Pancreas (tissue), 10 donors: ENCODE measurements around the gene ATPAF2. TPM values are rescaled to one million over a fixed set of nuclear protein-coding genes. Genes with fewer than 3 reads are reported as not detected.

Experiments used
- ATAC-seq, 4 donors: fragments of 200-7000 bp; cut with Tn5 transposase; one replicate each; pipeline versions ENCODE4 v1.8.0 to v1.9.1; 2020; ENCODE audit warnings: mild to moderate bottlenecking in 4 of 4, moderate library complexity in 4 of 4
- DNase-seq, 6 donors: peaks; one replicate each; pipeline ENCODE4 v3.0.0-alpha.2; 2020
- FAIRE-seq: peaks from 2 replicates; lab custom pipeline; 2012; peaks lifted over from hg19 to GRCh38; lab: Jason Lieb, UNC
- H3K27ac ChIP-seq, 4 donors: fragments of 200-600 bp; sonication (generic); 1 replicate in 3 of 4; 2 replicates in 1 of 4; pipeline versions ENCODE4 v1.5.0 to v1.8.0; 2020
- H3K27me3 ChIP-seq, 4 donors: fragments of 200-600 bp; one replicate each; pipeline ENCODE4 v1.8.0; 2021
- H3K36me3 ChIP-seq, 3 donors: fragments of 200-600 bp; sonication (generic) in 1 of 3; one replicate each; pipeline versions ENCODE4 v1.5.0 to v1.8.0; 2020 to 2021
- H3K4me1 ChIP-seq, 3 donors: fragments of 200-600 bp; one replicate each; pipeline ENCODE4 v1.8.0; 2021
- H3K4me3 ChIP-seq, 4 donors: fragments of 200-600 bp; sonication (generic) in 2 of 4; one replicate each; pipeline versions ENCODE4 v1.5.0 to v1.8.0; 2020 to 2021
- H3K9me3 ChIP-seq, 4 donors: fragments of 200-600 bp; one replicate each; pipeline ENCODE4 v1.8.0; 2021
- WGBS, 2 donors: extraction: QIAGEN DNeasy Blood & Tissue Kit; methylation state at CpG; one replicate each; pipeline ENCODE4 v1.1.7; 2013; 5-methylcytosine and 5-hydroxymethylcytosine counted together
- intact Hi-C, 3 donors: fragments of 100-400 bp; cut with DNase I; formaldehyde crosslinking; loops; one replicate each; pipeline versions ENCODE4 v1.11.1 to v1.14.2; 2022
- polyA plus RNA-seq, 2 donors: library from polyadenylated mRNA; stranded (reverse); fragments of 200-250 nt; gene quantifications; one replicate each; pipeline ENCODE4 v1.2.3, GENCODE V29; 2013
- total RNA-seq, 6 donors: library from RNA; stranded (reverse); fragmentation: NEBNext Ultra II Directional in 4 of 6; extraction: Animal tissue kit (Norgen Biotek cat#: 25700) in 4 of 6; gene quantifications; one replicate each; pipeline versions ENCODE4 v1.2.1 to v1.2.4, GENCODE V29; 2021 to 2023
- TF ChIP-seq, protein P1 (sequence below), 4 donors: fragments of 200-600 bp; sonication (generic) in 3 of 4; IDR thresholded peaks; one replicate each; pipeline versions ENCODE4 v1.5.0 to v1.8.0; 2021; ENCODE audit warnings: antibody characterized with exemption in 4 of 4
- donor health status: healthy with polysubstance abuse.
- donor health status: DM: no; HTN: no; CAD: no; lungs with moderate emphysema.
- donor health status: DM: no; HTN: no; CAD: no.
- donor health status: control.
- donor health status: control.
- donor health status: Bipolar disorder and iron deficiency.
- donor health status: DM: yes; HTN: yes; CAD: no.
- donor health status: DM: no; HTN: no; CAD: no.
- donor health status: DM: no; HTN: no; CAD: no.
- donor health status: DM: yes; HTN: yes; CAD: no.

The ATPAF2 gene
- total and polyA plus RNA-seq, 8 donors: 7.3 to 18.4 (median 12.1) TPM

DNA sequence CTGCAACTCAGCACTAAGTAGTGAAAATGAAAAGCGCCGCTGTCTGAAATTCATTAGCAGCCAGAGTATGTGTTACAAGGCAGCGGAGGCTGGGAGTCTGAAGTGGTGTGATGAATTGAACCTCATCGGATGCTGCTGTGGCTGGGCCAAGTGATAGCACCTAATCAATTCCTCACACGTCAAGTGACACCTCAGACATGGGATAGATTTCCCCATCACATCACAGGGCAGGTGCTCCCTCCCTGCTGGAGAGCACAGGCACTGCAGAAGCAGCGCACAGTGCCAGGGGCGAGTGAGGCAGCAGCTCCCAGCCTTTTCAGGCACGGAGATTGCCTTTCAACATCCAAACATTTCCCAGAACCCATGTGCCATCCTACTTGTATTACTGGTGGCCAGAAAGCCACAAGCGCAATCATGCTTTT lies 34.1 kb downstream of the ATPAF2 start:
- H3K4me1 ChIP-seq: no peaks in the 10 kb centered on the region
- no peaks in the 10 kb centered on the region for H3K27me3 ChIP-seq
- H3K27ac ChIP-seq: no peak overlapping the region
- no peak for ATAC-seq
- no peak for DNase-seq
- TF ChIP-seq, protein P1, sequence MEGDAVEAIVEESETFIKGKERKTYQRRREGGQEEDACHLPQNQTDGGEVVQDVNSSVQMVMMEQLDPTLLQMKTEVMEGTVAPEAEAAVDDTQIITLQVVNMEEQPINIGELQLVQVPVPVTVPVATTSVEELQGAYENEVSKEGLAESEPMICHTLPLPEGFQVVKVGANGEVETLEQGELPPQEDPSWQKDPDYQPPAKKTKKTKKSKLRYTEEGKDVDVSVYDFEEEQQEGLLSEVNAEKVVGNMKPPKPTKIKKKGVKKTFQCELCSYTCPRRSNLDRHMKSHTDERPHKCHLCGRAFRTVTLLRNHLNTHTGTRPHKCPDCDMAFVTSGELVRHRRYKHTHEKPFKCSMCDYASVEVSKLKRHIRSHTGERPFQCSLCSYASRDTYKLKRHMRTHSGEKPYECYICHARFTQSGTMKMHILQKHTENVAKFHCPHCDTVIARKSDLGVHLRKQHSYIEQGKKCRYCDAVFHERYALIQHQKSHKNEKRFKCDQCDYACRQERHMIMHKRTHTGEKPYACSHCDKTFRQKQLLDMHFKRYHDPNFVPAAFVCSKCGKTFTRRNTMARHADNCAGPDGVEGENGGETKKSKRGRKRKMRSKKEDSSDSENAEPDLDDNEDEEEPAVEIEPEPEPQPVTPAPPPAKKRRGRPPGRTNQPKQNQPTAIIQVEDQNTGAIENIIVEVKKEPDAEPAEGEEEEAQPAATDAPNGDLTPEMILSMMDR (IDR thresholded peaks at IDR 0.05): no peak
- no peak overlapping the region for H3K4me3 ChIP-seq
- H3K9me3 ChIP-seq: no peaks in the 10 kb centered on the region
- FAIRE-seq: no peak
- 85 to 90% methylated on average over 9 of the region's 9 CpGs for WGBS, 2 donors
- intact Hi-C loops: no loop called here
- no peaks in the 10 kb centered on the region for H3K36me3 ChIP-seq

DNA sequence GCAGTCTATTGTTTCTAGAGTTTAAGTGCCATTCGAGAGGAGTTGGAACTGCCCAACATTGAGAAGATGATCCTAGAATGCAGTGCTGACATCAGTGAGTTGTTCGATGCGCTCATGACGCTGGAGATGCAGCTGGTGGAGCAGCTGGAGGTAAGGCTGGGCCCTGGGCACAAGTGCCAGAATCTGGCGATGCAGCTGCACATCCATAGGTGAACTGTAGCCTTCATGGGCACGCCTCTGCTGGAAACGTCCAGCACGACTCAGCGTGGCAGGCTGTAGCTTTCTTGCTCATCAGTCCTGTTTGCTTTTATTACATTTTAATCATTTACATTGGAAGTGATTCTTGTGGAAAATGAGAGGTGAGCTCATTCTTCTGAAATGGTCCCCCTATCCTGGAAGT lies 34.6 kb downstream of the ATPAF2 start:
- Histone ChIP-seq H3K4me3 (no peak overlapping the region), H3K36me3 (no peaks in the 10 kb centered on the region), H3K9me3 (no peaks in the 10 kb centered on the region), H3K27me3 (no peaks in the 10 kb centered on the region), H3K4me1 (no peaks in the 10 kb centered on the region), H3K27ac (no peak overlapping the region)
- 84 to 85% methylated on average over 9 of the region's 9 CpGs for WGBS, 2 donors
- intact Hi-C loops: no loop called here
- FAIRE-seq (no peak), ATAC-seq (no peak), DNase-seq (no peak)
- TF ChIP-seq, protein P1 (IDR thresholded peaks at IDR 0.05): no peak

DNA sequence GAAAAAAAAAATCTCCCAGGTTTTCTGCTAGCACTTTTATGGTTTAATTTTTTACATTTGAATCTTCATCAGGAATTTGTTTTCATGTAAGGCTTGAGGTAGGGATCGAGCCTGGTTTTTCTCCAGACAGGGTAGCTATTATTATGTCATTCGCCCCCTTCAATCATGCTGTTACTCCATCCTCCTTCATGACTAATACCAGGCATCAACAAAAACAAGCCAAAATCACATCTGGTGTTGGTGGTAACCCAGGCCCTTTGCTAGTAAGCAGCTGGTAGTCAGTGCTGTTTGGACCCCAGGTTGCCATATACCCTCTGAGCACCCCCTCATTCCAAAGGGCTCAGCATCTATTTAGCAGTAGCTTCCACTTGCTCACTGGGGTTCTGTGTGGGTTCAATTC lies 36.8 kb downstream of the ATPAF2 start:
- Histone ChIP-seq H3K27ac (no peak overlapping the region), H3K36me3 (no peaks in the 10 kb centered on the region), H3K4me3 (no peak overlapping the region), H3K9me3 (no peaks in the 10 kb centered on the region), H3K27me3 (no peaks in the 10 kb centered on the region), H3K4me1 (no peaks in the 10 kb centered on the region)
- FAIRE-seq: no peak
- DNase-seq: no peak
- TF ChIP-seq, protein P1 (IDR thresholded peaks at IDR 0.05): no peak
- ATAC-seq: no peak
- intact Hi-C loops: no loop called here
- 91 to 93% methylated on average over 2 of the region's 2 CpGs for WGBS, 2 donors

DNA sequence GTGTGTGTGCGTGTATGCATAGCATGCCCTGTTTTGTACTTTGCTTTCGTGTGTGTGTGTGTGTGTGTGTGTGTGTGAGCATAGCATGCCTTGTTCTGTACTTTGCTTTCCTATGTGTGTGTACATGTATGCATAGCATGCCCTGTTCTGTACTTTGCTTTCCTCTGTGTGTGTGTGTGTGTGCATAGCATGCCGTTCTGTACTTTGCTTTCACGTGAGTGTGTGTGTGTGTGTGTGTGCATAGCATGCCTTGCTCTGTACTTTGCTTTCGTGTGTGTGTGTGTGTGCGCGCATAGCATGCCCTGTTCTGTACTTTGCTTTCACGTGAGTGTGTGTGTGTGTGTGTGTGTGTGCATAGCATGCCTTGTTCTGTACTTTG lies 38.9 kb downstream of the ATPAF2 start:
- TF ChIP-seq, protein P1 (IDR thresholded peaks at IDR 0.05): no peak
- H3K4me3 ChIP-seq: no peak overlapping the region
- no peaks in the 10 kb centered on the region for H3K4me1 ChIP-seq
- DNase-seq (no peak), ATAC-seq (no peak), FAIRE-seq (no peak)
- no peak overlapping the region for H3K27ac ChIP-seq
- H3K9me3 ChIP-seq: no peaks in the 10 kb centered on the region
- H3K27me3 ChIP-seq: no peaks in the 10 kb centered on the region
- intact Hi-C loops: no loop called here
- H3K36me3 ChIP-seq: no peaks in the 10 kb centered on the region
- WGBS, 2 donors: 63 to 70% methylated on average over 8 of the region's 8 CpGs

DNA sequence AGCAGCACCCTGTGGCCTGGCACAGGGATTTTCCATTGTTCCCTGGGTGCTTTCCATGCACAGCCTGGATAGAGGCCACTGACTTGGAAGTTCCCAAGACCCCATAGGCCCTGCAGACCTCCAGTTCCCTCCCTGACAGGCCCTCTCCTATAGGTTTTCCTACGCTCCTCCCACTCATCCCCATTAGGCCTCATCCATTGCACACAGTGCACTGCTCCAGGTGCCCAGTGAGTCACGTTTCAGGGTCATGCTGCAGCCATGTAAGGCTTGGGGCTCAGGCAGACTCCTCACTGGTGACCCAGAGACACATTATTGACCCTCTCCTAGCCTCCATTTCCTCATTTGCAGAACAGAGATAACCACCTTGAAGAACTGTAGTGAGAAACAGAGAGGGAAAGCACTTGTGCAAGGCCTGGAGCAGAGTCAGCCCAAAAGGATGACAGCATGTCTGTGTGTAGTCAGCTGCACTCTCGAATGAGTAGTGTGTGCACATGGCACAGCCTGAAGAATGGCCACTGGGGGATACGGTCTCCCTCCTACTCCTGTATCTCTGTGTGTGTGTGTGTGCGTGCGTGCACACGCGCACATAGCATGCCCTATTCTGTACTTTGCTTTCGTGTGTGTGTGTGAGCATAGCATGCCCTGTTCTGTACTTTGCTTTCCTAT lies 39.5 kb downstream of the ATPAF2 start:
- ATAC-seq (no peak), DNase-seq (no peak), FAIRE-seq (no peak)
- WGBS, 2 donors: 80 to 81% methylated on average over 9 of the region's 9 CpGs
- no peaks in the 10 kb centered on the region for H3K36me3 ChIP-seq
- no peaks in the 10 kb centered on the region for H3K9me3 ChIP-seq
- TF ChIP-seq, protein P1 (IDR thresholded peaks at IDR 0.05): no peak
- no peaks in the 10 kb centered on the region for H3K4me1 ChIP-seq
- H3K4me3 ChIP-seq: no peak overlapping the region
- intact Hi-C loops: no loop called here
- no peak overlapping the region for H3K27ac ChIP-seq
- H3K27me3 ChIP-seq: no peaks in the 10 kb centered on the region
